HG03025 (cell line): ENCODE results near the gene MACROD2.
A peak's percentile ranks its signal among the peaks of the same experiment; 100 is the strongest.

Experiments used
- ATAC-seq: cut with Tn5 transposase; IDR thresholded peaks from one replicate; pipeline ENCODE4 v1.9.1; 2021; ENCODE audit warnings: mild to moderate bottlenecking, moderate library complexity; ENCODE audit not compliant: unreplicated experiment, low FRiP score

The MACROD2 gene

GRCh38 chr20:14878676-14879019 is 883.3 kb downstream of the MACROD2 start:
- no peak for ATAC-seq

- no peak for ATAC-seq
These were observed 883.8 kb downstream of the MACROD2 start for GRCh38 chr20:14879020-14879697.

GRCh38 chr20:14879839-14880238 is 884.5 kb downstream of the MACROD2 start:
- ATAC-seq, result no peak

GRCh38 chr20:14881518-14881917 is 886.2 kb downstream of the MACROD2 start:
- ATAC-seq, result no peak

- ATAC-seq, result no peak
These were observed 886.8 kb downstream of the MACROD2 start for GRCh38 chr20:14882157-14882556.

GRCh38 chr20:14882846-14883245 is 887.5 kb downstream of the MACROD2 start:
- ATAC-seq, result no peak

- ATAC-seq, result no peak
These were observed 888.0 kb downstream of the MACROD2 start for GRCh38 chr20:14883324-14883723.

- no peak for ATAC-seq
These were observed 890.3 kb downstream of the MACROD2 start for GRCh38 chr20:14885661-14886060.

- no peak for ATAC-seq
These were observed 892.8 kb downstream of the MACROD2 start for GRCh38 chr20:14888134-14888533.

GRCh38 chr20:14889496-14890255 is 894.4 kb downstream of the MACROD2 start:
- no peak for ATAC-seq

GRCh38 chr20:14890713-14891112 is 895.4 kb downstream of the MACROD2 start:
- ATAC-seq, result no peak

GRCh38 chr20:14892782-14893181 is 897.5 kb downstream of the MACROD2 start:
- no peak for ATAC-seq

- no peak for ATAC-seq
These were observed 901.3 kb downstream of the MACROD2 start for GRCh38 chr20:14896569-14896968.

GRCh38 chr20:14897608-14898007 is 902.3 kb downstream of the MACROD2 start:
- no peak for ATAC-seq

- peak; percentile 93 for ATAC-seq
These were observed 907.2 kb downstream of the MACROD2 start for GRCh38 chr20:14902432-14903089.

- no peak for ATAC-seq
These were observed 911.7 kb downstream of the MACROD2 start for GRCh38 chr20:14906908-14907434.

GRCh38 chr20:14910126-14910525 is 914.8 kb downstream of the MACROD2 start:
- ATAC-seq, result no peak

GRCh38 chr20:14913896-14914620 is 918.7 kb downstream of the MACROD2 start:
- ATAC-seq, result no peak

- no peak for ATAC-seq
These were observed 919.3 kb downstream of the MACROD2 start for GRCh38 chr20:14914633-14915032.

GRCh38 chr20:14915356-14915755 is 920.0 kb downstream of the MACROD2 start:
- no peak for ATAC-seq
